DND-41 (cell line): ENCODE results near the gene POMGNT1.
A peak's percentile ranks its signal among the peaks of the same experiment; 100 is the strongest.

Source experiments
- ATAC-seq: fragments of 200-7000 bp; cut with Tn5 transposase; 3 replicates; pipeline ENCODE4 v1.9.1; 2021; ENCODE audit warnings: low read depth; ENCODE audit not compliant: insufficient read depth
- DNase-seq: peaks from one replicate; pipeline ENCODE4 v3.0.0-alpha.2; 2020
- H2AFZ ChIP-seq: 2 replicates; pipeline ENCODE4 v1.6.0; 2012; ENCODE audit warnings: low read depth, low read length
- H3K27ac ChIP-seq: 2 replicates; pipeline ENCODE4 v1.5.1; 2012; ENCODE audit warnings: low read length, inconsistent platforms
- H3K27me3 ChIP-seq: fragments of 200-600 bp; sonication (generic); 2 replicates; pipeline ENCODE4 v1.6.0; 2012; ENCODE audit warnings: low read length, mild to moderate bottlenecking, inconsistent platforms; ENCODE audit not compliant: insufficient read depth, poor library complexity
- H3K36me3 ChIP-seq: 2 replicates; pipeline ENCODE4 v1.5.1; 2012; ENCODE audit warnings: low read length, inconsistent platforms; ENCODE audit not compliant: insufficient read depth
- H3K4me1 ChIP-seq: 2 replicates; pipeline ENCODE4 v1.5.1; 2012; ENCODE audit warnings: mild to moderate bottlenecking, low read length; ENCODE audit not compliant: insufficient read depth
- H3K4me2 ChIP-seq: 2 replicates; pipeline ENCODE4 v1.6.0; 2012; ENCODE audit warnings: mild to moderate bottlenecking, moderate library complexity, low read length, inconsistent platforms; ENCODE audit not compliant: insufficient read depth
- H3K4me3 ChIP-seq, 2 experiments: fragments of 200-600 bp in 1 of 2; shearing (Covaris generic) in 1 of 2; 2 replicates each; pipeline ENCODE4 v1.5.1; 2012 to 2016; ENCODE audit warnings: inconsistent platforms in 2 of 2, low read length in 2 of 2, mild to moderate bottlenecking in 2 of 2, low read depth in 1 of 2, moderate library complexity in 1 of 2
- H3K79me2 ChIP-seq: 2 replicates; pipeline ENCODE4 v1.6.0; 2012; ENCODE audit warnings: low read length, inconsistent platforms; ENCODE audit not compliant: insufficient read depth
- H3K9ac ChIP-seq: 2 replicates; pipeline ENCODE4 v1.6.0; 2012; ENCODE audit warnings: low read depth, mild to moderate bottlenecking, inconsistent platforms, low read length, moderate library complexity
- H3K9me3 ChIP-seq: 2 replicates; pipeline ENCODE4 v1.5.1; 2012; ENCODE audit warnings: low read length, moderate library complexity, mild to moderate bottlenecking, inconsistent platforms; ENCODE audit not compliant: insufficient read depth, severe bottlenecking
- H4K20me1 ChIP-seq: 2 replicates; pipeline ENCODE4 v1.6.0; 2012; ENCODE audit warnings: low read length; ENCODE audit not compliant: insufficient read depth
- CTCF ChIP-seq: IDR thresholded peaks from 2 replicates; pipeline ENCODE4 v1.5.1; 2012; ENCODE audit warnings: borderline replicate concordance, low read length, moderate library complexity, mild to moderate bottlenecking; ENCODE audit not compliant: poor library complexity, severe bottlenecking; ENCODE audit errors: extremely low read depth
- EZH2 ChIP-seq: IDR thresholded peaks from 3 replicates; pipeline ENCODE4 v1.6.1; 2012; ENCODE audit warnings: borderline replicate concordance, low read depth, mild to moderate bottlenecking, moderate library complexity, low read length, inconsistent platforms; ENCODE audit not compliant: severe bottlenecking

Gene POMGNT1

GRCh38 chr1:46206399-46206798, 8.2 kb upstream of the POMGNT1 start:
- no peak for ATAC-seq
- Histone ChIP-seq H3K27ac (no peak overlapping the region), H3K4me3 (no peak overlapping the region), H3K27me3 (no peaks in the 10 kb centered on the region), H3K36me3 (no peaks in the 10 kb centered on the region), H3K9ac (no peak overlapping the region), H3K9me3 (no peaks in the 10 kb centered on the region), H4K20me1 (no peaks in the 10 kb centered on the region), H2AFZ (no peak overlapping the region), H3K79me2 (no peaks in the 10 kb centered on the region), H3K4me2 (no peak overlapping the region), H3K4me1 (peaks cover 15% of the 10 kb centered on the region)
- DNase-seq = no peak
- TF ChIP-seq EZH2 (no peak), CTCF (no peak)

GRCh38 chr1:46205791-46206190, 7.6 kb upstream of the POMGNT1 start:
- Histone ChIP-seq H3K79me2 (no peaks in the 10 kb centered on the region), H3K27me3 (no peaks in the 10 kb centered on the region), H3K36me3 (no peaks in the 10 kb centered on the region), H4K20me1 (no peaks in the 10 kb centered on the region), H2AFZ (no peak overlapping the region), H3K9ac (no peak overlapping the region), H3K9me3 (no peaks in the 10 kb centered on the region), H3K27ac (no peak overlapping the region), H3K4me3 (no peak overlapping the region), H3K4me2 (no peak overlapping the region), H3K4me1 (peaks cover 15% of the 10 kb centered on the region)
- ATAC-seq = no peak
- no peak for DNase-seq
- no peak for TF ChIP-seq EZH2
- no peak for TF ChIP-seq CTCF

DNA sequence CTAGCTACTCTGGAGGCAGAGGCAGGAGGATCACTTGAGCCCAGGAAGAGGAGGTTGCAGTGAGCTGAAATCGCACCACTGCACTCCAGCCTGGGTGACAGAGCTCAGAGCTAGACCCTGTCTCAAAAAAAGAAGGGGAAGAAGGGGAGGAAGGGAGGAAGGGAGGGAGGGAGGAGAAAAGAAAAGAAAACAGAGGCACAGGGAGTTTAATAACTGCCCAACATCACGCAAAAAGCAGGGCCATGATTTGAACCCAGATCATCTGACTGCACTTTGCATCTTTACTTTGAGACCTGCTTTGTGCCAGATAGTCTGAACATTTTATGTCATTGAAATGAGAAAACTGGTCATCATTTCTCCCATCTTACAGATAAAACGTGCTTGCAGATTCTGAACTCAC, 6.9 kb upstream of the POMGNT1 start:
- no peaks in the 10 kb centered on the region for H4K20me1 ChIP-seq
- DNase-seq = no peak
- no peaks in the 10 kb centered on the region for H3K9me3 ChIP-seq
- no peaks in the 10 kb centered on the region for H3K27me3 ChIP-seq
- H3K9ac ChIP-seq = no peak overlapping the region
- TF ChIP-seq EZH2 = no peak
- TF ChIP-seq CTCF = no peak
- peaks cover 15% of the 10 kb centered on the region for H3K4me1 ChIP-seq
- no peaks in the 10 kb centered on the region for H3K79me2 ChIP-seq
- no peak overlapping the region for H3K4me3 ChIP-seq
- H3K27ac ChIP-seq = no peak overlapping the region
- H3K4me2 ChIP-seq = no peak overlapping the region
- H3K36me3 ChIP-seq = no peaks in the 10 kb centered on the region
- no peak for ATAC-seq
- no peak overlapping the region for H2AFZ ChIP-seq

DNA sequence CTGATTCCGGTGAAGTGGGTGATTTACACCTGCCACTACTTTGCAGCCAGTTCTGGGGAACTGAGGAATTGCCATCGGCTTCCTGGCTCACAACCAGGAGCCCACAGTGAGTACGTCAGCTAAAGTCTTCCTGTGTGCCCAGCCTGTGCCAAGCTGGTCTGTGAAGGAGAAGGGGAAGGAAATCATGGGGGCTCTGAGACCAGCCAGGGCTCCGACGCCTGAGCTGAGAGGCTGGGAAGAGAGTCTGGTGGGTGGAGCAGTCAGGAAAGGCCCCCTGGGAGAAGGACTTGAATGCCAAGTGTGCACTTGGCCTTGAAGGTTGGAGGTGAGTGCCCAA, 6.1 kb upstream of the POMGNT1 start:
- Histone ChIP-seq H4K20me1 (no peaks in the 10 kb centered on the region), H3K27me3 (no peaks in the 10 kb centered on the region), H3K27ac (no peak overlapping the region), H3K9me3 (no peaks in the 10 kb centered on the region), H3K36me3 (no peaks in the 10 kb centered on the region), H3K4me1 (peaks cover 19% of the 10 kb centered on the region), H2AFZ (peak overlapping the region; percentile 11; the same call in 1 of the 2 replicates), H3K9ac (0 out of 2 replicates have a peak overlapping the region, but pooled peaks have one; percentile 55), H3K79me2 (no peaks in the 10 kb centered on the region), H3K4me3 (no peak overlapping the region), H3K4me2 (peak overlapping the region; percentile 84)
- no peak for DNase-seq
- TF ChIP-seq CTCF (no peak), EZH2 (no peak)
- no peak for ATAC-seq
